ENCODE data around the gene ZER1.
A peak's percentile ranks its signal among the peaks of the same experiment; 100 is the strongest.

The ZER1 gene

DNA sequence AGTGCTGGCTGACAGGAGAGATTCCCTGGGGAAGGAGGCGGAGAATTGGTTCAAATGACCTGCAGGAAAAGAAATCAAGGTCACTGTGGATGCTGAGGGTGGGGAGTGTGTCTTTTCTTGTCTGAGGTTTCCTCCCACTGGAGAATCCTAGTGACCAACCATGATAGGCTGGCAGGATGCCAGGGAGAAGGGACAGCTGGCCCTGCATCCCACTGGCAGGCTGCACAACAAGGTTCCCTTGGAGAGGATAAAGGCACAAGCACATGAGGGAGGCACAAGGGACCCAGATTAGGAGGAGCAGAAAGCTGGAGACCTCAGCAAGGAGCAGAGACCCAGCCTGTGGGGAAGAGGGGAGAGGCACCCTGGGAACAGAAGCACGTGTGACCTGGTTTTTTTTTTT is 36.4 kb downstream of the ZER1 start:
- DNase-seq (ENCODE audit: low spot score) = no peak
- no peaks in the 10 kb centered on the region for H3K9me3 Mint-ChIP-seq
- H3K27ac Mint-ChIP-seq = no peak overlapping the region
- peaks cover 5% of the 10 kb centered on the region for H3K36me3 Mint-ChIP-seq (ENCODE audit: low read depth)
- H3K4me3 Mint-ChIP-seq = no peak overlapping the region
- no peaks in the 10 kb centered on the region for H3K4me1 Mint-ChIP-seq (ENCODE audit: low read depth)
- no peaks in the 10 kb centered on the region for H3K27me3 Mint-ChIP-seq (ENCODE audit: low read depth)

DNA sequence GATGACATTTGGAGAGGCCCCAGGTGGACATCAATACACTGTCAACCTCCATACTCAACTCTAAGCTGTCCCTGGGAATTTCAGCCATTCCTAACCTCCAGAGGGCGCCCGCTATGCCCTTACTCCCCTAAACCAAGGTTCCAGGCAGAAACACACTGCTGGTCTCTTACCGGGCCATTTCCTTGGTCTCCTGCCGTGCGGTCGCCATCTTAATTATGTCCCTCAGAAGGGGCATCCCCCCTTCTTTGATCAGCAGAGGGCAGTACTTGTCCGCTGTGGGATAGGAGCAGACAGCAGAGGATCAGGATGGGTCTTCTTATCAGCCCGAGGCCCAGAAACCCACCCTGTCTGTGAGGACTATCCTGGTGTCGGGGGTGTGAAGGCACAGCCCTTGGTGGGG is 38.5 kb downstream of the ZER1 start:
- Mint-ChIP-seq H3K27ac (no peak overlapping the region), H3K4me3 (no peak overlapping the region), H3K9me3 (no peaks in the 10 kb centered on the region), H3K27me3 (ENCODE audit: low read depth) (no peaks in the 10 kb centered on the region), H3K36me3 (ENCODE audit: low read depth) (peaks cover 5% of the 10 kb centered on the region), H3K4me1 (ENCODE audit: low read depth) (peaks cover 3% of the 10 kb centered on the region)
- DNase-seq (ENCODE audit: low spot score) = no peak

DNA sequence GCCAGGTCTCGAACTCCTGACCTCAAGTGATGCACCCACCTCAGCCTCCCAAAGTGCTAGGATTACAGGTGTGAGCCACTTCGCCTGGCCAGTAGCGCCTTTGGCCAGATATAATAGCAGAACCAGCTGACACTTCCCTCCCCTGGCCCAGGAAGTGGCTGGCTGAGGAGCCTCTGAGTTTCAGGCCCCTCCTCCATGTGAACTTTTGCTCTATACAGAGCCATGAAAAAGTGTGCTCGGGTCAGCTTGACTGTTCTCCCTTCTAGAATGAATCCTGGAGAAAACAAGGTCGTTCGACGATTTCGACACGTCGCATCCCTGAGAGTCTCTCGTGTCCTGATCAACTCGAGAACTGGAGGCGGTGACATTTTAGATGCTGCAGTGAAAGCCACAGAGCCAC is 39.2 kb downstream of the ZER1 start:
- peaks cover 5% of the 10 kb centered on the region for H3K4me1 Mint-ChIP-seq (ENCODE audit: low read depth)
- H3K36me3 Mint-ChIP-seq (ENCODE audit: low read depth) = peaks cover 5% of the 10 kb centered on the region
- H3K9me3 Mint-ChIP-seq = no peaks in the 10 kb centered on the region
- H3K27ac Mint-ChIP-seq = no peak overlapping the region
- H3K4me3 Mint-ChIP-seq = no peak overlapping the region
- no peak for DNase-seq (ENCODE audit: low spot score)
- no peaks in the 10 kb centered on the region for H3K27me3 Mint-ChIP-seq (ENCODE audit: low read depth)

DNA sequence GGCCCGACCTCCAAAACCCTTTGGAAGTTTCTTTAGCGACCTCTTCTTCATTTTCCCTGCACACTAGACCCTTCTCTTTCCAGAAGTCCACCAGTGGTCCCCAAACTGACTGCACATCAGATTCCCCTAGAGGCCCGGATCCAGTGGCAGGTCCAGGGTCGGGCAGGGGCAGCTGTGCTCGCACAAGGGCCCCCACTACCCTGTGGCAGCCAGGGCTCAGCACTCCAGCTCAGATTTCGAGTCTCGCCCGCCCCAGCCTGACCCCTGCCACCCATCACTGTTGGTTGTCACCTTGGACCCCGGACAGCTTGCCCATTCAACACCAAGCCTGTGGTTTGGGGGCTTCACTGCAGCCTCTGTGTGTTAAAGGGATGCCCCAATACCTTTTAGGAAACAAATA is 40.0 kb downstream of the ZER1 start:
- Mint-ChIP-seq H3K4me3 (no peak overlapping the region), H3K4me1 (ENCODE audit: low read depth) (peaks cover 8% of the 10 kb centered on the region), H3K9me3 (no peaks in the 10 kb centered on the region), H3K27me3 (ENCODE audit: low read depth) (no peaks in the 10 kb centered on the region), H3K36me3 (ENCODE audit: low read depth) (peaks cover 5% of the 10 kb centered on the region), H3K27ac (no peak overlapping the region)
- DNase-seq (ENCODE audit: low spot score) = no peak

DNA sequence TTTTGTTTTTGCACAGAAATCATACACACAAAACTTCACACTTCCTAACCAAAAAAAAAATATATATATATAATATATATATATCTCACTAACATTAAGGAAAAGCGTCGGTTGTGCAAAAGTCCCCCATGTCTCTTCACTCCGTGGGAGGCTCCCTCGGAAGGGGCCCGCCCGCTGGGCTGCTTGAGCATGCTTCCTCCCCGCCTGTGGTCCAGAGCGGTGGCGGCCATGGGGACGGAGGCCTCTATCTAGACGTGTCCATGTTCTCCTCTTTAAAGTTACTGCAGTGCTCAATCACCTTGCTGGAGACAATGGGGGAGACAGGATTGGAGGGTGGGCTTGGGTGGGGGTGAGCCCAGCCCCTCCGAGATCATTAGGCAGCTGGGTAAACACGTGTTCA is 40.6 kb downstream of the ZER1 start:
- Mint-ChIP-seq H3K27ac (no peak overlapping the region), H3K4me1 (ENCODE audit: low read depth) (peaks cover 11% of the 10 kb centered on the region), H3K4me3 (no peak overlapping the region), H3K27me3 (ENCODE audit: low read depth) (no peaks in the 10 kb centered on the region), H3K36me3 (ENCODE audit: low read depth) (peaks cover 5% of the 10 kb centered on the region), H3K9me3 (no peaks in the 10 kb centered on the region)
- DNase-seq (ENCODE audit: low spot score) = no peak

DNA sequence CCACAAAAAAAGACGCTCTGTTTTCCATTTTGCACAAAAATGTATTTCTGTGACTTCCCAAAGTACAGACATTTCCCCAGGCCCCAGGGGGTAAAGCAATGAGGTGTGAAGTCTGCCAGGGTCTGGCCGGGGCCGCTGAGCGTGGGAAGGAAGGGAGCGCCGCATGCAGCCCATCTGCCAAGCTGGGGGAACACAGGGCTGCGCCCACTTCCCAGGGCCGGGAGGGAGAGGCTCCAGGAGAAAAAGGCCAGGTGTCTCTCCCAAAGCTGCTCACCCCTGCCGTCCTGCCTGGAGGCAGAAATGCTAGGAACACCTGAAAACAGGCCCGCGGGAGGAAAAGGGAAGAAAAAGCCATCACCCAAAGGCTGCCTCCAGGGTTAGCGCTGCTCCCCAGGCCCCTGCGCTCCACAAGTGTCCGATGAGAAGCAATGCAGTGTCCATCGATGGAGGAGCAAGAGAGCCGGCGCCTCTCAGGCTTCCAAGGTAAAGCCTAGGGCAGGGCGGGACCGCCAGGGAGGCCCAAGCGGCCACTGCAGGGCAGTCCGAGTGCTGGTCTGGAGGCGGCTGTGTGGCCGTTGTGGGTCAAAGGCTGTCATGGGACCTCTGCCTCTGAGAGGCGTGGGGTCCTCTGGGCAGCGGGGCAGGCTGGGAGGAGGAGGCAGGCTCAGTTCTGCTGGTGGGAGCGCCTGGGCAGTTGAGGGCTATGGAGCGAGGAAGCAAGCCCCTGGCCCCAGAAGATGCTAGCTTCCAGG is 41.8 kb downstream of the ZER1 start:
- Mint-ChIP-seq H3K36me3 (ENCODE audit: low read depth) (peaks cover 4% of the 10 kb centered on the region), H3K4me1 (ENCODE audit: low read depth) (peaks cover 19% of the 10 kb centered on the region), H3K27ac (no peak overlapping the region), H3K9me3 (no peaks in the 10 kb centered on the region), H3K27me3 (ENCODE audit: low read depth) (no peaks in the 10 kb centered on the region), H3K4me3 (no peak overlapping the region)
- DNase-seq (ENCODE audit: low spot score) = no peak

DNA sequence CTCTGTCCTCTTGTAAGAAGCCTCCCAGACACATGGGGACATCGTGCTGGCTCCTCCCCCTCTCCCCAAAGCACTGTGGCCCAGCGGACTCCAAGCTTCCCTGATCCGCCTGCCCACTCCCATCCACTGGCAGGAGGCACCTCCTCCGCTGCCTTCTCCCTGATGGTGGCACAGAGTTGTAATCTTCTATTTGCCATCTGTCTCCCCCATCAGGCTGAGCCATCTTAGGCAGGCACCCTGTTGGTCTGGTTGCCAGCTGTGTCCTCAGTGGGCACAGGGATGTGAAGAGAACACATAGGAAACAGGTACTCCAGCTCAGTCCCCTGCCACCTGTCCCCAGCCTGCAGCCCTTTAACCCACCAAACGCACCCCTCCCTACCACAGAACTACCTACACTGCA is 42.4 kb downstream of the ZER1 start:
- H3K27me3 Mint-ChIP-seq (ENCODE audit: low read depth) = no peaks in the 10 kb centered on the region
- H3K4me3 Mint-ChIP-seq = no peak overlapping the region
- H3K9me3 Mint-ChIP-seq = no peaks in the 10 kb centered on the region
- H3K27ac Mint-ChIP-seq = no peak overlapping the region
- H3K36me3 Mint-ChIP-seq (ENCODE audit: low read depth) = peaks cover 4% of the 10 kb centered on the region
- peaks cover 24% of the 10 kb centered on the region for H3K4me1 Mint-ChIP-seq (ENCODE audit: low read depth)
- DNase-seq (ENCODE audit: low spot score) = no peak

DNA sequence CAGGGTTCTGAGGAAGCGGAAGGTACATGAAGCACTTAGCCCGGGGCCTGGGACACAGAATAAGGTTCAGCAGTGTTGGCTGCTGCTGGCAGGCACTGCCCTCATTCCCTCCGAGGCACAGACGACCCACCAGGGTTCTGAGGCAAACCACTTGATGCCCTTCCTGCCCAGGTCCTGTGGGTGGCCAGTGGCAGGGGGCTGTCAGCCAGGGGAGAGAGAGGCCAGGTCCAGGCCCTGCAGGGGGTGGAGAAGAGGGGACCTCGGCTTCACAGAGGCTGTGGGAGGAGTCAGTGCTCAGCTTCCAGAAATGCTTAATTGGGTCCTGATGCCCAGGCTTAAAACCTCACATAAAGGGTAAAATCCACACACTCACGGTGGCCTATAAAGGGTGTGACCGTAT is 43.4 kb downstream of the ZER1 start:
- peaks cover 2% of the 10 kb centered on the region for H3K36me3 Mint-ChIP-seq (ENCODE audit: low read depth)
- H3K27ac Mint-ChIP-seq = no peak overlapping the region
- H3K27me3 Mint-ChIP-seq (ENCODE audit: low read depth) = no peaks in the 10 kb centered on the region

DNA sequence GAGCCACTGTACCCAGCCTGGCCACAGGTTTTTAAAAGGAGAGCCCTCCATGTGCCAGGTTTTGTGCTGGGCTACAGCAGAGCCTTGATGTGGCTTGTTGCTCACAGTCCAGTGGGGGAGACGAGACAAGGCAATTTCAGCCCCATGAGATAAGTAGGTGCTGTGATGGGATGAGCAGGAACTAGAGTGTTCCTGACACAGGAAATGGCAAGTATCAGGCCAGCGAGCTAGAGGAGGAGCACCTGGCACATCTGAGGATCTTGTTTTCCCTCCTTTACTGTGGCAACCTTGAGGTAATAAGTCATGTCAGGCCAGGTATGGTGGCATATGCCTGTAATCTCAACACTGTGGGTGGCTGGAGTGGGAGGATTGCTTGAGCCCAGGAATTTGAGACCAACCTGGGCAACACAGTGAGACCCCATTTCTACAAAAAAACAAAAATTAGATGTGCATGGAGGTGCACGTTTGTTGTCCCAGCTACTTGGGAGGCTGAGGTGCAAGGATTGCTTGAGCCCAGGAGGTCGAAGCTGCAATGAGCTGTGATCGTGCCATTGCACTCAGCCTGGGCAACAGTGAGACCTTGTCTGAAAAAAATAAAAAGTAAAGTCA is 44.0 kb downstream of the ZER1 start:
- H3K9me3 Mint-ChIP-seq = no peaks in the 10 kb centered on the region
- no peaks in the 10 kb centered on the region for H3K27me3 Mint-ChIP-seq (ENCODE audit: low read depth)
- no peak overlapping the region for H3K4me3 Mint-ChIP-seq
- peak overlapping the region; percentile 19 for H3K27ac Mint-ChIP-seq
- DNase-seq (ENCODE audit: low spot score) = no peak
- H3K4me1 Mint-ChIP-seq (ENCODE audit: low read depth) = peaks cover 30% of the 10 kb centered on the region
- H3K36me3 Mint-ChIP-seq (ENCODE audit: low read depth) = no peaks in the 10 kb centered on the region

More for the DNA sequence above, 43.4 kb downstream of the ZER1 start:
- no peak for DNase-seq (ENCODE audit: low spot score)
- H3K4me3 Mint-ChIP-seq = no peak overlapping the region
- H3K4me1 Mint-ChIP-seq (ENCODE audit: low read depth) = peaks cover 26% of the 10 kb centered on the region
- no peaks in the 10 kb centered on the region for H3K9me3 Mint-ChIP-seq

DNA sequence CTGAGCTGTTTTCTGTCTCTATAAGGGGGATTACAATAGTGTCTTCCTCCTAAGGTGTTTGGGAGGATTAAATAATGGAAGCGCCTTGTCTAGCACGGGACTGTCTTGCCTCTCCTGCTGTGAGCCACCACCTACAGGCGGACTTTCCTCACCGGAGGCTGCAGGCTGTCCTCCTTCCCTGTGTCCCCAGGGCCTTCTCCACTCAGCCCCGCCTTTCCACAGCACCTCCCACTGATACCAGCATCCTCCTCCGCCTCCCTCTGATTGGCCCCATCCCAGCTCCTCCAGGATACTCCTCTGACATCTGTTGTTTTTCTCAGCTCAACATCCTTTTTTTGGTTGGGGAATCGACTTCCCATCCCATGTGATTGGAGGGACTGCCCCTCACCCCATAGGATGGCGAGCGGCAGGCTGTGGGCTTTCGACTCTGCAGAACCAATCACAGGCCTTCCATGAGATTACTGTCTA is 46.9 kb downstream of the ZER1 start:
- Mint-ChIP-seq H3K36me3 (ENCODE audit: low read depth) (no peaks in the 10 kb centered on the region), H3K9me3 (no peaks in the 10 kb centered on the region), H3K4me1 (ENCODE audit: low read depth) (peaks cover 35% of the 10 kb centered on the region), H3K4me3 (peak overlapping the region; percentile 100), H3K27me3 (ENCODE audit: low read depth) (no peaks in the 10 kb centered on the region), H3K27ac (peak overlapping the region; percentile 89)
- peak; percentile 44 for DNase-seq (ENCODE audit: low spot score)

DNA sequence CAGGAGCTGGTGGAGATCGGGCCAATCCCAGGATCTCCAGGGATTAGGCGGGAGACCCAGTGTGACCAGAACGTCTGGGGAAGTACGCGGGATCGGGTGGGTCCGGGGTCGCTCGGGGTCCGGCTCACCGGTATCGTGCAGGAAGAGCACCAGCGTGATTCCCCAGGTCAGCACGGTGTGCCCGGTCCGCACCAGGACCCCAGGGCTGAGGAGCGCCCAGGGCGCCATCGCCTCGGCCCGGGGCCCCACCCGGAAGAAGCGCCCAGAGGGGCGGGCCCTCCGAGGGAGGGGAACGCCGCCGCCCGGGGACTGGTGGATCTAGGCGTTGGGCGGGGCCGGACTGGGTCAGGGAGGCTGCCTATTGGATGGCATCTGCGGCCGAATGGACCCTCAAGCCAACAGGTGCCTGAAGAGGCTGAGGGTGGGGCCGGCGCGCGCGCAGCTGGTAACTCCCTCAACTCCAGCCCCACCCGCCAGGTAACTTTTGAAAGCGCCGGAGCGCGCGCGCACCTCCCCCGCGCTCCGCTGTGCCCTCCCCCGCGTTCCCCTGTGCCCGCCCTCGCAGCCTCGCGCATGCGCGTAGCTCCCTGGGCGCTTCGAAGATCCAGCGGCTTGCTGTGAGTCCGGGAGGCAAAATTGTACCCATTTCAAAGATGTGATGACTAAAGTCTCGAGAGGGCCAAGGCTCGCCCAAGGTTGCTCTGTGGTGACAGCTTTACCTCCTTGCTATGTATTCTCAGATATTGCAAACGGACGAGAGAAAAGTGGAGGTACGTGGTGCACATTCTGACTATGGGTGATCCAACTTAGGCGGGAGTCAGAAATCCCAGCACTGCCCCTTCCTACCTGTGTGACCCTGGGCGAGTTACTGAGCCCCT is 47.6 kb downstream of the ZER1 start, which contains the start of gene ZDHHC12:
TSS of gene ZDHHC12 (minus strand) at position 262 of the 878 bp plus-strand sequence. CDS start at position 228, 34 bp downstream.
- Mint-ChIP-seq H3K9me3 (no peaks in the 10 kb centered on the region), H3K36me3 (ENCODE audit: low read depth) (no peaks in the 10 kb centered on the region), H3K4me1 (ENCODE audit: low read depth) (peaks cover 33% of the 10 kb centered on the region), H3K4me3 (peak within 1 kb of the TSS; percentile 100), H3K27me3 (ENCODE audit: low read depth) (no peaks in the 10 kb centered on the region), H3K27ac (peak within 1 kb of the TSS; percentile 98)
- peak; percentile 99 for DNase-seq (ENCODE audit: low spot score)

DNA sequence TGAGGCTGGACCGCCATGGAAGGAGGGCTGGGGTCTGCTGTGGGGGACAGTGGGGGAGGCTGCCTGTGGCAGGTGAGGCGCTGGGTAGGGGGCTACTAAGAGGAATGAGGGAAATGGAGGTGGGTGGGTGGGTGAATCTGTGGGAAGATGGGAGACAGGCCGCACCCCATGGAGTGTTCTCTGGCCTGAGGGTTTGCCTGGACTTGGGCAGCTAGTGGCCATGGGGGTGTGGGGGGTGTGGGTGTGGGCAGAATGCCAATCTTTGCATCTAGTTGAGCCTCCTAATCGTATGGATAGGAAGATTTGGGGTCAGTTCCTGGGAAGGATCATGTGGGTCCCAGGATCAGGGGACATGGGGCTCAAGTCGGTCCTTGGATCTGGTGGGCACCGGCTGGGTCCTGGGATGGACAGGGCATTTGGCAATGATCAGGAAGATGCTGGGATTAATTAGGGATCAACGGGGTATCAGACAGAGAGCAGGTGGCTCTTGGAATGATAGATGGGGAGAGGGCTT is 48.3 kb downstream of the ZER1 start:
- no peaks in the 10 kb centered on the region for H3K9me3 Mint-ChIP-seq
- peak overlapping the region; percentile 100 for H3K4me3 Mint-ChIP-seq
- DNase-seq (ENCODE audit: low spot score) = no peak
- peak overlapping the region; percentile 98 for H3K27ac Mint-ChIP-seq
- H3K36me3 Mint-ChIP-seq (ENCODE audit: low read depth) = no peaks in the 10 kb centered on the region
- no peaks in the 10 kb centered on the region for H3K27me3 Mint-ChIP-seq (ENCODE audit: low read depth)
- H3K4me1 Mint-ChIP-seq (ENCODE audit: low read depth) = peaks cover 32% of the 10 kb centered on the region

DNA sequence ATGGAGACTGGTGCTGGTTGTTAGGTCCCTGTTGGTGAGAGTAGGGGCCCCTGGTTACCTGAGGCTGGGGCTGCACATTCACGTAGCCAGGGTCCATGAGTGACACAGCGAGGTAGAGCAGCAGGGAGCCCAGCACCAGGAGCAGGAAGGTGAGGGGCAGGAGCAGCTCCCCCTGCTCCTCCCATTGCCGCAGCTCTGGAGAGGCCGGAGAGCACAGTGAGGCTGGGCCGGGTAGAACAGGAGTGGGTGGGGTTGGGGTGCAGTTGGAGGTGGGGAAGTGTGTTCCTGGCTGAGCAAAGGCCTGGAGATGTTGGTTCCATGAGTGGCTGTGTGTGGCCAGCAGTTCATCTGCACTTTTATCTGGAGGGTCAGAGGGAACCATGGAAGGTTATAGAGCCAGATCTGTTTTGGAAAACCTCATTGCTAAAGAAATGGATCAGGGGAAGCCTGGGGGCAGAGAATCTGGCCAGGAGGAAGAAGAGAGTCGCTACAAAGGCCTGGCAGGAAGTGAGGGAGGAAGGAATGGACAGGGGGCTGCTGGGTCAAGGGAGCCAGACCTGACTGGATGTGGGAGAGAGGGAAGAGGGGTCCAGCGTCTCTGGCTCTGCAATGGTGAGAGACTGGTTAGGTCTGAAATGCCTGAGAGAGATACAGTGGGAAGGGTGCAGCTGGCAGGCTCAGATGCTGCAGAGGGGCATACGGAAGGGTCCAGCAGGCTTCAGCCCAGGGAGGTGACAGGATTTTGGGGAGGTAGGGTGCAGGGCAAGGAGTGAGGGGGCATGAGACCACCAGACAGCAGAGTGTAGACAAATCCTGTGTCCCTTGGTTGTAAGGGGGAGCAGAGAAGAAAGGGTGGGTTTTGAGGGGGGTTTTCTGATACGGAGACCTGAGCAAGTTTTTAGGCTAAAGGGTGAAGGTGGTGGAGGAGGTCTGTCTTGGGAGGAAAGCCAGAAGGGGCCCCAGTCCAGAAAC is 49.1 kb downstream of the ZER1 start:
- no peaks in the 10 kb centered on the region for H3K9me3 Mint-ChIP-seq
- no peaks in the 10 kb centered on the region for H3K27me3 Mint-ChIP-seq (ENCODE audit: low read depth)
- H3K4me1 Mint-ChIP-seq (ENCODE audit: low read depth) = peaks cover 31% of the 10 kb centered on the region
- H3K36me3 Mint-ChIP-seq (ENCODE audit: low read depth) = peaks cover 2% of the 10 kb centered on the region
- H3K27ac Mint-ChIP-seq = peak overlapping the region; percentile 98
- peak overlapping the region; percentile 100 for H3K4me3 Mint-ChIP-seq
- no peak for DNase-seq (ENCODE audit: low spot score)

All from T-helper 2 cell treated with Interferon-gamma antibody and Interleukin-4, amounts not matched to agents 5 μg/mL and 100 μg/mL, for 36 hours (primary cell).